GM21526 (cell line): ENCODE data around the gene ADD1.
"Not testable (repeated sequence)": the region's sequence is repeated elsewhere in the genome, so short reads cannot be mapped to it uniquely, and the experiment has no call there.

Experiments
- ATAC-seq: cut with Tn5 transposase; IDR thresholded peaks from one replicate; pipeline ENCODE4 v1.9.1; 2021; ENCODE audit warnings: moderate library complexity; ENCODE audit not compliant: unreplicated experiment, low FRiP score

ADD1 gene

GRCh38 chr4:2954358-2955185 lies 110.9 kb downstream of the ADD1 start:
- ATAC-seq: no peak

- ATAC-seq: not testable (repeated sequence)
Observed at GRCh38 chr4:2955186-2956044, 111.8 kb downstream of the ADD1 start.

GRCh38 chr4:2958446-2958845 lies 114.8 kb downstream of the ADD1 start:
- ATAC-seq: no peak

- not testable (repeated sequence) for ATAC-seq
Observed at GRCh38 chr4:2960450-2960849, 116.8 kb downstream of the ADD1 start.

GRCh38 chr4:2961421-2961810 lies 117.8 kb downstream of the ADD1 start:
- ATAC-seq: no peak

GRCh38 chr4:2961811-2962441 lies 118.3 kb downstream of the ADD1 start:
- no peak for ATAC-seq

GRCh38 chr4:2962614-2963174 lies 119.0 kb downstream of the ADD1 start:
- peak; percentile 25 for ATAC-seq

- ATAC-seq: peak; percentile 87
Observed at GRCh38 chr4:2963175-2963965, 119.7 kb downstream of the ADD1 start, which contains the start of the genes GRK4 and NOP14. Gene GRK4, plus strand, starts transcription at chr4:2963571. Its CDS starts 500 bp downstream, at chr4:2964071. Gene NOP14, minus strand, starts transcription at chr4:2963406. Its CDS starts 87 bp downstream, at chr4:2963319.

GRCh38 chr4:2963966-2964471 lies 120.4 kb downstream of the ADD1 start:
- ATAC-seq: peak; percentile 21

- ATAC-seq: no peak
Observed at GRCh38 chr4:2964706-2965258, 121.1 kb downstream of the ADD1 start.

GRCh38 chr4:2965262-2965661 lies 121.6 kb downstream of the ADD1 start:
- no peak for ATAC-seq

- ATAC-seq: no peak
Observed at GRCh38 chr4:2968381-2968780, 124.7 kb downstream of the ADD1 start.

- no peak for ATAC-seq
Observed at GRCh38 chr4:2971275-2971674, 127.6 kb downstream of the ADD1 start.

- ATAC-seq: no peak
Observed at GRCh38 chr4:2977211-2978088, 133.8 kb downstream of the ADD1 start.
